Caco-2 (cell line): ENCODE measurements around the gene CLEC10A. TPM values are rescaled to one million over a fixed set of nuclear protein-coding genes. Genes with fewer than 3 reads are reported as not detected.
A peak's percentile ranks its signal among the peaks of the same experiment; 100 is the strongest.
"Not testable (repeated sequence)": the region's sequence is repeated elsewhere in the genome, so short reads cannot be mapped to it uniquely, and the experiment has no call there.

Source experiments
- BruUV-seq: library from RNA; stranded (reverse); fragments of 400-500 nt; replicated peaks from 2 replicates; lab custom pipeline; 2021; lab: Mats Ljungman, UMichigan
- CTCF ChIA-PET: fragments of 300-600 bp; sonication (Branson Sonifier 250); formaldehyde crosslinking; loops from one replicate; lab custom pipeline; 2022; ENCODE audit warnings: antibody characterized with exemption; lab: Charles Lee
- POLR2A ChIA-PET: fragments of 300-600 bp; sonication (Branson Sonifier 250); formaldehyde crosslinking; loops from one replicate; lab custom pipeline; 2022; ENCODE audit warnings: antibody characterized with exemption; lab: Charles Lee
- DNase-seq, 2 experiments: peaks; one replicate each; pipeline versions ENCODE4 v3.0.0 to v3.0.0-alpha.2; 2020 to 2022
- H3K27me3 ChIP-seq: replicated peaks from 2 replicates; pipeline ENCODE4 v1.6.0; 2011; ENCODE audit warnings: low read length; ENCODE audit not compliant: control insufficient read depth, insufficient read depth
- H3K36me3 ChIP-seq: 2 replicates; pipeline ENCODE4 v1.5.1; 2011; ENCODE audit warnings: low read length; ENCODE audit not compliant: control insufficient read depth, insufficient read depth
- H3K4me1 ChIP-seq: fragments of 250-450 bp; sonication (Bioruptor Pico); 2 replicates; pipeline ENCODE4 v1.5.1; 2020; ENCODE audit warnings: mild to moderate bottlenecking
- H3K4me3 ChIP-seq: 2 replicates; pipeline ENCODE4 v1.5.1; 2011; ENCODE audit warnings: low read depth, mild to moderate bottlenecking, control low read depth, low read length
- H3K9me3 ChIP-seq: fragments of 250-450 bp; sonication (Bioruptor Pico); 2 replicates; pipeline ENCODE4 v1.5.1; 2020; ENCODE audit warnings: mild to moderate bottlenecking, moderate library complexity
- H3K27ac Mint-ChIP-seq: one replicate; pipeline ENCODE4 v1.8.0; 2022; ENCODE audit warnings: mixed read lengths; ENCODE audit not compliant: unreplicated experiment
- H3K27me3 Mint-ChIP-seq: one replicate; pipeline ENCODE4 v1.8.0; 2022; ENCODE audit warnings: mixed read lengths; ENCODE audit not compliant: insufficient read depth, unreplicated experiment
- H3K36me3 Mint-ChIP-seq: one replicate; pipeline ENCODE4 v1.8.0; 2022; ENCODE audit warnings: mild to moderate bottlenecking, mixed read lengths; ENCODE audit not compliant: insufficient read depth, unreplicated experiment
- H3K4me1 Mint-ChIP-seq: one replicate; pipeline ENCODE4 v1.8.0; 2022; ENCODE audit warnings: low read depth, mixed read lengths; ENCODE audit not compliant: unreplicated experiment
- H3K4me3 Mint-ChIP-seq: one replicate; pipeline ENCODE4 v1.8.0; 2022; ENCODE audit warnings: mild to moderate bottlenecking, moderate library complexity, mixed read lengths; ENCODE audit not compliant: unreplicated experiment
- H3K9me3 Mint-ChIP-seq: one replicate; pipeline ENCODE4 v1.8.0; 2022; ENCODE audit warnings: mixed read lengths; ENCODE audit not compliant: unreplicated experiment
- intact Hi-C: fragments of 100-400 bp; cut with micrococcal nuclease; formaldehyde crosslinking; loops from one replicate; pipeline ENCODE4 v1.10.0; 2022; ENCODE audit not compliant: unreplicated experiment
- total RNA-seq: library from RNA; stranded (reverse); gene quantifications from 2 replicates; pipeline ENCODE4 v1.2.3, GENCODE V29; 2022
- TF ChIP-seq, protein P1 (sequence below), 2 experiments: fragments of 200-600 bp in 1 of 2; IDR thresholded peaks; 1 replicate in 1 of 2; 2 replicates in 1 of 2; pipeline versions ENCODE4 v1.5.1 to v1.8.0; 2011 to 2022; ENCODE audit warnings: antibody characterized with exemption in 1 of 2, control low read depth in 1 of 2, inconsistent platforms in 1 of 2, low read depth in 1 of 2, low read length in 1 of 2, mild to moderate bottlenecking in 1 of 2, moderate library complexity in 1 of 2; ENCODE audit not compliant: insufficient read depth in 1 of 2, severe bottlenecking in 1 of 2, unreplicated experiment in 1 of 2

The CLEC10A gene
- total RNA-seq, 1 experiment from 2014 or later, result not detected

DNA sequence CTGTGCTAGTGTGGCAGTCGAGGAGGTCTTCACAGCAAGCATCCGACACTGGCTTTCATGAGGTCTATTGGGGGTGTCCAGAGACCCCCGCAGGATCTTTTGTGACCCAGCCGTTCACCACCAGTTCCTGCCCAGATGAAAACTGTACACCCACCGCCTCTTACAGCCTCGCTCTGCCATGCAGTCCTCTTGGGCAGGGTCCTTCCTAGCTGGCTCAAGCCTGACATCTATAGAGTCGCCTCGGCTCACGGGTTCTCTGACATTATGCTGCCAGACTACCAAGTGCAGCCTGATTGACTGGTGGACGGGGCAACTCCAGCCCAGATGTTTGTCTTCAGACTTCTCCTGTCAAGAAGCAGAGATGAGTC lies 14.6 kb upstream of the CLEC10A start:
- intact Hi-C loops, result no loop called here

DNA sequence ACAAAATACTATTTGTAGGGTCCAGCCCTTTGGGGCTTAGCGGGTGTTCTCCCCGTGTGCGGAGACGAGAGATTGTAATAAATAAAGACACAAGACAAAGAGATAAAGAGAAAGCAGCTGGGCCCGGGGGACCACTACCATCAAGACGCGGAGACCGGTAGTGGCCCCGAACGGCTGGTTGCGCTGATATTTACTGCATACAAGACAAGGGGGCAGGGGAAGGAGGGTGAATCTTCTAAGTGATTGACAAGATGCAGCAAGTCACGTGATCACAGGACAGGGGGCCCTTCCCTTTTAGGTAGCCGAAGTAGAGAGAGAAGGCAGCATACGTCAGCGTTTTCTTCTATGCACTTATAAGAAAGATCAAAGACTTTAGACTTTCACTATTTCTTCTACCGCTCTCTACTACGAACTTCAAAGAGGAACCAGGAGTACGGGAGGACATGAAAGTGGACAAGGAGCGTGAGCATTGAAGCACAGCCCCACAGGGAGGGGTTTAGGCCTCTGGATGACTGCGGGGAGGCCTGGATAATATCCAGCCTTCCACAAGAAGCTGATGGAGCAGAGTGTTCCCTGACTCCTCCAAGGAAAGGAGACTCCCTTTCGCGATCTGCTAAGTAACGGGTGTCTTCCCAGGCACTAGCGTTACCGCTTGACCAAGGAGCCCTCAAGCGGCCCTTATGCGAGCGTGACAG lies 11.4 kb upstream of the CLEC10A start:
- POLR2A ChIA-PET, H3K27me3 Mint-ChIP-seq, H3K9me3 ChIP-seq, H3K4me3 Mint-ChIP-seq, H3K9me3 Mint-ChIP-seq, H3K36me3 ChIP-seq, H3K4me1 ChIP-seq, H3K36me3 Mint-ChIP-seq, intact Hi-C loops, BruUV-seq, H3K27ac Mint-ChIP-seq, H3K4me3 ChIP-seq, H3K27me3 ChIP-seq, CTCF ChIA-PET: not testable (repeated sequence)
- peaks cover 16% of the 10 kb centered on the region for H3K4me1 Mint-ChIP-seq
- DNase-seq, result peak in 1 of 2 experiments; percentile 40

More for the DNA sequence above, 14.6 kb upstream of the CLEC10A start:
- Mint-ChIP-seq H3K27me3 (no peaks in the 10 kb centered on the region), H3K36me3 (no peaks in the 10 kb centered on the region), H3K4me3 (no peak overlapping the region), H3K4me1 (peaks cover 10% of the 10 kb centered on the region), H3K27ac (peak overlapping the region; percentile 62), H3K9me3 (no peaks in the 10 kb centered on the region)
- TF ChIP-seq, protein P1, sequence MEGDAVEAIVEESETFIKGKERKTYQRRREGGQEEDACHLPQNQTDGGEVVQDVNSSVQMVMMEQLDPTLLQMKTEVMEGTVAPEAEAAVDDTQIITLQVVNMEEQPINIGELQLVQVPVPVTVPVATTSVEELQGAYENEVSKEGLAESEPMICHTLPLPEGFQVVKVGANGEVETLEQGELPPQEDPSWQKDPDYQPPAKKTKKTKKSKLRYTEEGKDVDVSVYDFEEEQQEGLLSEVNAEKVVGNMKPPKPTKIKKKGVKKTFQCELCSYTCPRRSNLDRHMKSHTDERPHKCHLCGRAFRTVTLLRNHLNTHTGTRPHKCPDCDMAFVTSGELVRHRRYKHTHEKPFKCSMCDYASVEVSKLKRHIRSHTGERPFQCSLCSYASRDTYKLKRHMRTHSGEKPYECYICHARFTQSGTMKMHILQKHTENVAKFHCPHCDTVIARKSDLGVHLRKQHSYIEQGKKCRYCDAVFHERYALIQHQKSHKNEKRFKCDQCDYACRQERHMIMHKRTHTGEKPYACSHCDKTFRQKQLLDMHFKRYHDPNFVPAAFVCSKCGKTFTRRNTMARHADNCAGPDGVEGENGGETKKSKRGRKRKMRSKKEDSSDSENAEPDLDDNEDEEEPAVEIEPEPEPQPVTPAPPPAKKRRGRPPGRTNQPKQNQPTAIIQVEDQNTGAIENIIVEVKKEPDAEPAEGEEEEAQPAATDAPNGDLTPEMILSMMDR (IDR thresholded peaks at IDR 0.05; ENCODE audit: insufficient read depth in 1 of 2, low read depth in 1 of 2, low read length in 1 of 2, severe bottlenecking in 1 of 2, unreplicated experiment in 1 of 2), result no peak
- Histone ChIP-seq H3K9me3 (no peaks in the 10 kb centered on the region), H3K27me3 (no peaks in the 10 kb centered on the region), H3K36me3 (no peaks in the 10 kb centered on the region), H3K4me1 (no peaks in the 10 kb centered on the region), H3K4me3 (no peak overlapping the region)
- POLR2A ChIA-PET, result no interaction called here
- no TSS peak for BruUV-seq
- DNase-seq, result no peak
- CTCF ChIA-PET, result no interaction called here

DNA sequence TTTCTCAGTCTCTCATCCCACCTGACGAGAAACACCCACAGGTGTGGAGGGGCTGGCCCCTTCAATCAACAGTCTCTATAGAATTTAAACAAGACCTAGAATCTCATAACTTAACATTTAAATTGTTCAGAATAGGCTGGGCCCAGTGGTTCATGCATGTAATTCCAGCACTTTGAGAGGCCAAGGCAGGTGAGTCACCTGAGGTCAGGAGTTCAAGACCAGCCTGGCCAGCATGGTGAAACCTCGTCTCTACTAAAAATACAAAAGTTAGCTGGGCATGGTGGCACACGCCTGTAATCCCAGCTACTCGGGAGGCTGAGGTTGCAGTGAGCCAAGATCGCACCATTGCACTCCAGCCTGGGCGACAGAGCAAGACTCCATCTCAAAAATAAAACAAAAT lies 9.5 kb upstream of the CLEC10A start:
- BruUV-seq, DNase-seq, H3K9me3 Mint-ChIP-seq, H3K36me3 ChIP-seq, H3K4me3 ChIP-seq, H3K36me3 Mint-ChIP-seq, H3K27me3 ChIP-seq, POLR2A ChIA-PET, H3K4me3 Mint-ChIP-seq, H3K27me3 Mint-ChIP-seq, H3K4me1 ChIP-seq, H3K9me3 ChIP-seq, CTCF ChIA-PET, H3K27ac Mint-ChIP-seq: not testable (repeated sequence)
- H3K4me1 Mint-ChIP-seq, result peaks cover 13% of the 10 kb centered on the region
- intact Hi-C loops, result loop anchor here (2.0 kb wide), 1 partner anchor 37 kb away; no protein-coding TSS in a partner anchor

DNA sequence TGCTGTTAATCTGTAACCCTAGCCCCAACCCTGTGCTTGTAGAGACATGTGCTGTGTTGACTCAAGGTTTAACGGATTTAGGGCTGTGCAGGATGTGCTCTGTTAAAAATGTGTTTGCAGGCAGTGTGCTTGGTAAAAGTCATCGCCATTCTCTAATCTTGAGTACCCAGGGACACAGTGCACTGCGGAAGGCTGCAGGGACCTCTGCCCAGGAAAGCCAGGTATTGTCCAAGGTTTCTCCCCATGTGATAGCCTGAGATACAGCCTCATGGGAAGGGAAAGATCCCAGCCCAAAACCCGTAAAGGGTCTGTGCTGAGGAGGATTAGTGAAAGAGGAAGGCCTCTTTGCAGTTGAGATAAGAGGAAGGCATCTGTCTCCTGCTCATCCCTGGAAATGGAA lies 8.4 kb upstream of the CLEC10A start:
- H3K27me3 ChIP-seq, H3K4me1 ChIP-seq, H3K36me3 Mint-ChIP-seq, CTCF ChIA-PET, H3K9me3 ChIP-seq, POLR2A ChIA-PET, BruUV-seq, H3K27me3 Mint-ChIP-seq, H3K4me3 ChIP-seq, H3K36me3 ChIP-seq, H3K9me3 Mint-ChIP-seq: not testable (repeated sequence)
- Mint-ChIP-seq H3K4me1 (peaks cover 18% of the 10 kb centered on the region), H3K27ac (peak overlapping the region; percentile 58), H3K4me3 (peak overlapping the region; percentile 67)
- intact Hi-C loops, result loop anchor here (2.0 kb wide), 1 partner anchor 36 kb away; no protein-coding TSS in a partner anchor
- DNase-seq, result peak; percentile 55 to 68
